ENCODE measurements around the gene GJA9. TPM values are rescaled to one million over a fixed set of nuclear protein-coding genes. Genes with fewer than 3 reads are reported as not detected.

The GJA9 gene
- total RNA-seq (not detected), polyA plus RNA-seq (not detected)

DNA sequence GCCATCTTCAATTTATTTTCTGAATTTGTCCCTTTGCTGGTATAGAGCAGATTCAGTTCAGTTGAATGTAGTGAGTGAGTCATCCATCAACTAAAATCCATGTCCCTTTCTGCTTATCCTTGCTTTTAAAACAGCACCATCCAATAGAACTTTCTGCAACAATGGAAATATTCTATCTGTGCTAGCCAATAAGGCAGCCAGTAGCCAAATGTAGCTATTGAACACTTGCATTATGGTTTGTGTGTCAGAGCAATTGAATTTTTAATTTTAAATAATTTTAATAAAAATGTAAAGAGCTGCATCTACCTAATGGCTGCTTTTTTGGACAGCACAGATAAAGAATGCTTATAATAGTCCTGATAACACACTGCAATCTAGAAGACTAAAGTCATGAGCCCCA, at the start of gene GJA9:
Gene GJA9 (minus strand): TSS at position 101 of the 400 bp plus-strand sequence. CDS start 5,489 bp downstream, outside the sequence.
- TF ChIP-seq HNF4G (IDR thresholded peaks at IDR 0.05) (no peak), GABPA (IDR thresholded peaks at IDR 0.05 in 1 of 2, conservative IDR thresholded peaks at IDR 0.05 in 1 of 2) (no peak), HNF4A (conservative IDR thresholded peaks at IDR 0.05) (no peak), EGR1 (IDR thresholded peaks at IDR 0.05; ENCODE audit: low read depth in 2 of 2) (no peak), RXRA (IDR thresholded peaks at IDR 0.05) (no peak), YY1 (IDR thresholded peaks at IDR 0.05) (no peak), SP1 (IDR thresholded peaks at IDR 0.05) (no peak), JUND (IDR thresholded peaks at IDR 0.05) (no peak), FOXA2 (IDR thresholded peaks at IDR 0.05) (no peak), FOXA1 (IDR thresholded peaks at IDR 0.05) (no peak), RAD21 (IDR thresholded peaks at IDR 0.05) (no peak), NR2F2 (IDR thresholded peaks at IDR 0.05) (no peak), TAF1 (conservative IDR thresholded peaks at IDR 0.05) (no peak)
- TF ChIP-seq, protein P1, sequence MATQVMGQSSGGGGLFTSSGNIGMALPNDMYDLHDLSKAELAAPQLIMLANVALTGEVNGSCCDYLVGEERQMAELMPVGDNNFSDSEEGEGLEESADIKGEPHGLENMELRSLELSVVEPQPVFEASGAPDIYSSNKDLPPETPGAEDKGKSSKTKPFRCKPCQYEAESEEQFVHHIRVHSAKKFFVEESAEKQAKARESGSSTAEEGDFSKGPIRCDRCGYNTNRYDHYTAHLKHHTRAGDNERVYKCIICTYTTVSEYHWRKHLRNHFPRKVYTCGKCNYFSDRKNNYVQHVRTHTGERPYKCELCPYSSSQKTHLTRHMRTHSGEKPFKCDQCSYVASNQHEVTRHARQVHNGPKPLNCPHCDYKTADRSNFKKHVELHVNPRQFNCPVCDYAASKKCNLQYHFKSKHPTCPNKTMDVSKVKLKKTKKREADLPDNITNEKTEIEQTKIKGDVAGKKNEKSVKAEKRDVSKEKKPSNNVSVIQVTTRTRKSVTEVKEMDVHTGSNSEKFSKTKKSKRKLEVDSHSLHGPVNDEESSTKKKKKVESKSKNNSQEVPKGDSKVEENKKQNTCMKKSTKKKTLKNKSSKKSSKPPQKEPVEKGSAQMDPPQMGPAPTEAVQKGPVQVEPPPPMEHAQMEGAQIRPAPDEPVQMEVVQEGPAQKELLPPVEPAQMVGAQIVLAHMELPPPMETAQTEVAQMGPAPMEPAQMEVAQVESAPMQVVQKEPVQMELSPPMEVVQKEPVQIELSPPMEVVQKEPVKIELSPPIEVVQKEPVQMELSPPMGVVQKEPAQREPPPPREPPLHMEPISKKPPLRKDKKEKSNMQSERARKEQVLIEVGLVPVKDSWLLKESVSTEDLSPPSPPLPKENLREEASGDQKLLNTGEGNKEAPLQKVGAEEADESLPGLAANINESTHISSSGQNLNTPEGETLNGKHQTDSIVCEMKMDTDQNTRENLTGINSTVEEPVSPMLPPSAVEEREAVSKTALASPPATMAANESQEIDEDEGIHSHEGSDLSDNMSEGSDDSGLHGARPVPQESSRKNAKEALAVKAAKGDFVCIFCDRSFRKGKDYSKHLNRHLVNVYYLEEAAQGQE (IDR thresholded peaks at IDR 0.05) = no peak
- TF ChIP-seq, protein P2, sequence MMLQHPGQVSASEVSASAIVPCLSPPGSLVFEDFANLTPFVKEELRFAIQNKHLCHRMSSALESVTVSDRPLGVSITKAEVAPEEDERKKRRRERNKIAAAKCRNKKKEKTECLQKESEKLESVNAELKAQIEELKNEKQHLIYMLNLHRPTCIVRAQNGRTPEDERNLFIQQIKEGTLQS (IDR thresholded peaks at IDR 0.05) = no peak
- TF ChIP-seq, protein P3, sequence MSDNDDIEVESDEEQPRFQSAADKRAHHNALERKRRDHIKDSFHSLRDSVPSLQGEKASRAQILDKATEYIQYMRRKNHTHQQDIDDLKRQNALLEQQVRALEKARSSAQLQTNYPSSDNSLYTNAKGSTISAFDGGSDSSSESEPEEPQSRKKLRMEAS (IDR thresholded peaks at IDR 0.05) = no peak
- TF ChIP-seq, protein P4, sequence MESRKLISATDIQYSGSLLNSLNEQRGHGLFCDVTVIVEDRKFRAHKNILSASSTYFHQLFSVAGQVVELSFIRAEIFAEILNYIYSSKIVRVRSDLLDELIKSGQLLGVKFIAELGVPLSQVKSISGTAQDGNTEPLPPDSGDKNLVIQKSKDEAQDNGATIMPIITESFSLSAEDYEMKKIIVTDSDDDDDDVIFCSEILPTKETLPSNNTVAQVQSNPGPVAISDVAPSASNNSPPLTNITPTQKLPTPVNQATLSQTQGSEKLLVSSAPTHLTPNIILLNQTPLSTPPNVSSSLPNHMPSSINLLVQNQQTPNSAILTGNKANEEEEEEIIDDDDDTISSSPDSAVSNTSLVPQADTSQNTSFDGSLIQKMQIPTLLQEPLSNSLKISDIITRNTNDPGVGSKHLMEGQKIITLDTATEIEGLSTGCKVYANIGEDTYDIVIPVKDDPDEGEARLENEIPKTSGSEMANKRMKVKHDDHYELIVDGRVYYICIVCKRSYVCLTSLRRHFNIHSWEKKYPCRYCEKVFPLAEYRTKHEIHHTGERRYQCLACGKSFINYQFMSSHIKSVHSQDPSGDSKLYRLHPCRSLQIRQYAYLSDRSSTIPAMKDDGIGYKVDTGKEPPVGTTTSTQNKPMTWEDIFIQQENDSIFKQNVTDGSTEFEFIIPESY (IDR thresholded peaks at IDR 0.05) = no peak
- TF ChIP-seq, protein P5, sequence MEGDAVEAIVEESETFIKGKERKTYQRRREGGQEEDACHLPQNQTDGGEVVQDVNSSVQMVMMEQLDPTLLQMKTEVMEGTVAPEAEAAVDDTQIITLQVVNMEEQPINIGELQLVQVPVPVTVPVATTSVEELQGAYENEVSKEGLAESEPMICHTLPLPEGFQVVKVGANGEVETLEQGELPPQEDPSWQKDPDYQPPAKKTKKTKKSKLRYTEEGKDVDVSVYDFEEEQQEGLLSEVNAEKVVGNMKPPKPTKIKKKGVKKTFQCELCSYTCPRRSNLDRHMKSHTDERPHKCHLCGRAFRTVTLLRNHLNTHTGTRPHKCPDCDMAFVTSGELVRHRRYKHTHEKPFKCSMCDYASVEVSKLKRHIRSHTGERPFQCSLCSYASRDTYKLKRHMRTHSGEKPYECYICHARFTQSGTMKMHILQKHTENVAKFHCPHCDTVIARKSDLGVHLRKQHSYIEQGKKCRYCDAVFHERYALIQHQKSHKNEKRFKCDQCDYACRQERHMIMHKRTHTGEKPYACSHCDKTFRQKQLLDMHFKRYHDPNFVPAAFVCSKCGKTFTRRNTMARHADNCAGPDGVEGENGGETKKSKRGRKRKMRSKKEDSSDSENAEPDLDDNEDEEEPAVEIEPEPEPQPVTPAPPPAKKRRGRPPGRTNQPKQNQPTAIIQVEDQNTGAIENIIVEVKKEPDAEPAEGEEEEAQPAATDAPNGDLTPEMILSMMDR (IDR thresholded peaks at IDR 0.05; ENCODE audit: low read depth, low read length, missing input control) = no peak
- no peaks in the 10 kb centered on the region for H3K27me3 ChIP-seq (ENCODE audit: control insufficient read depth in 4 of 4, insufficient read depth in 4 of 4, low read length in 3 of 4)

More for the DNA sequence above, at the start of gene GJA9:
- Histone ChIP-seq H3K4me3 (ENCODE audit: low read depth in 1 of 3, low read length in 3 of 3) (no peak within 1 kb of the TSS), H3K27ac (ENCODE audit: low read depth in 1 of 2, low read length in 2 of 2) (no peak within 1 kb of the TSS), H3K9me3 (ENCODE audit: control insufficient read depth in 4 of 4, low read length in 3 of 4) (no peaks in the 10 kb centered on the region), H3K36me3 (ENCODE audit: control insufficient read depth in 4 of 4, insufficient read depth in 3 of 4, low read depth in 1 of 4, low read length in 3 of 4) (no peaks in the 10 kb centered on the region), H3K4me1 (ENCODE audit: control insufficient read depth in 4 of 4, insufficient read depth in 4 of 4, low read length in 3 of 4) (no peaks in the 10 kb centered on the region), H3K9ac (ENCODE audit: low read depth in 1 of 2, low read length in 2 of 2) (no peak within 1 kb of the TSS)
- DNase-seq (ENCODE audit: low spot score) = no peak

All from liver (tissue), 9 donors.